ENCODE measurements around the gene UFC1.

The UFC1 gene

GRCh38 chr1:161162052-161162451, 8.3 kb downstream of the UFC1 start:
- H3K9me3 ChIP-seq (ENCODE audit: insufficient read depth, low read depth, low read length) = no peaks in the 10 kb centered on the region
- H3K9ac ChIP-seq (ENCODE audit: low read depth, low read length) = no peak overlapping the region
- H3K27me3 ChIP-seq (ENCODE audit: insufficient read depth, low read length) = no peaks in the 10 kb centered on the region
- 85% methylated on average over 6 of the region's 7 CpGs for WGBS
- H3K4me3 ChIP-seq (ENCODE audit: low read length) = no peak overlapping the region
- H3K27ac ChIP-seq (ENCODE audit: low read depth, low read length) = no peak overlapping the region
- peaks cover 14% of the 10 kb centered on the region for H3K4me1 ChIP-seq (ENCODE audit: insufficient read depth, low read length)
- peaks cover 49% of the 10 kb centered on the region for H3K36me3 ChIP-seq (ENCODE audit: insufficient read depth, low read length)

GRCh38 chr1:161162806-161163205, 9.0 kb downstream of the UFC1 start:
- Histone ChIP-seq H3K9me3 (ENCODE audit: insufficient read depth, low read depth, low read length) (no peaks in the 10 kb centered on the region), H3K9ac (ENCODE audit: low read depth, low read length) (no peak overlapping the region), H3K4me3 (ENCODE audit: low read length) (no peak overlapping the region), H3K27me3 (ENCODE audit: insufficient read depth, low read length) (no peaks in the 10 kb centered on the region), H3K27ac (ENCODE audit: low read depth, low read length) (no peak overlapping the region), H3K36me3 (ENCODE audit: insufficient read depth, low read length) (peaks cover 41% of the 10 kb centered on the region), H3K4me1 (ENCODE audit: insufficient read depth, low read length) (peaks cover 14% of the 10 kb centered on the region)
- 97% methylated on average over 8 of the region's 10 CpGs for WGBS

GRCh38 chr1:161163793-161164192, 10.0 kb downstream of the UFC1 start:
- WGBS = 98% methylated on average over 4 of the region's 5 CpGs
- H3K9me3 ChIP-seq (ENCODE audit: insufficient read depth, low read depth, low read length) = no peaks in the 10 kb centered on the region
- no peaks in the 10 kb centered on the region for H3K27me3 ChIP-seq (ENCODE audit: insufficient read depth, low read length)
- H3K4me1 ChIP-seq (ENCODE audit: insufficient read depth, low read length) = peaks cover 11% of the 10 kb centered on the region
- H3K4me3 ChIP-seq (ENCODE audit: low read length) = no peak overlapping the region
- H3K9ac ChIP-seq (ENCODE audit: low read depth, low read length) = no peak overlapping the region
- H3K36me3 ChIP-seq (ENCODE audit: insufficient read depth, low read length) = peaks cover 36% of the 10 kb centered on the region
- H3K27ac ChIP-seq (ENCODE audit: low read depth, low read length) = no peak overlapping the region

- peak overlapping the region; percentile 62 for H3K9ac ChIP-seq (ENCODE audit: low read depth, low read length)
- H3K36me3 ChIP-seq (ENCODE audit: insufficient read depth, low read length) = peaks cover 46% of the 10 kb centered on the region
- no peaks in the 10 kb centered on the region for H3K27me3 ChIP-seq (ENCODE audit: insufficient read depth, low read length)
- H3K9me3 ChIP-seq (ENCODE audit: insufficient read depth, low read depth, low read length) = no peaks in the 10 kb centered on the region
- peaks cover 9% of the 10 kb centered on the region; the same call in 1 of the 2 replicates for H3K4me1 ChIP-seq (ENCODE audit: insufficient read depth, low read length)
- WGBS = 90% methylated on average over 10 of the region's 14 CpGs
- no peak overlapping the region; the same call in 1 of the 2 replicates for H3K27ac ChIP-seq (ENCODE audit: low read depth, low read length)
- H3K4me3 ChIP-seq (ENCODE audit: low read length) = peak overlapping the region; percentile 87
Observed at GRCh38 chr1:161164901-161165610, 11.3 kb downstream of the UFC1 start.

GRCh38 chr1:161165742-161166668, 12.2 kb downstream of the UFC1 start, which contains the start of gene PPOX:
Gene PPOX, plus strand, starts transcription at chr1:161166426. Its CDS starts 422 bp downstream, at chr1:161166848.
- Histone ChIP-seq H3K9ac (ENCODE audit: low read depth, low read length) (peak within 1 kb of the TSS; percentile 78), H3K27me3 (ENCODE audit: insufficient read depth, low read length) (no peaks in the 10 kb centered on the region), H3K9me3 (ENCODE audit: insufficient read depth, low read depth, low read length) (no peaks in the 10 kb centered on the region), H3K27ac (ENCODE audit: low read depth, low read length) (peak within 1 kb of the TSS; percentile 51), H3K36me3 (ENCODE audit: insufficient read depth, low read length) (peaks cover 50% of the 10 kb centered on the region), H3K4me3 (ENCODE audit: low read length) (peak within 1 kb of the TSS; percentile 87), H3K4me1 (ENCODE audit: insufficient read depth, low read length) (peaks cover 5% of the 10 kb centered on the region; the same call in 1 of the 2 replicates)
- WGBS = under 1% methylated on average over 54 of the region's 54 CpGs

GRCh38 chr1:161166669-161167548, 13.1 kb downstream of the UFC1 start:
- 10% methylated on average over 33 of the region's 33 CpGs for WGBS
- peak overlapping the region; percentile 50 for H3K27ac ChIP-seq (ENCODE audit: low read depth, low read length)
- H3K9me3 ChIP-seq (ENCODE audit: insufficient read depth, low read depth, low read length) = no peaks in the 10 kb centered on the region
- no peaks in the 10 kb centered on the region for H3K27me3 ChIP-seq (ENCODE audit: insufficient read depth, low read length)
- peak overlapping the region; percentile 87 for H3K4me3 ChIP-seq (ENCODE audit: low read length)
- peaks cover 53% of the 10 kb centered on the region for H3K36me3 ChIP-seq (ENCODE audit: insufficient read depth, low read length)
- H3K4me1 ChIP-seq (ENCODE audit: insufficient read depth, low read length) = peaks cover 5% of the 10 kb centered on the region; the same call in 1 of the 2 replicates
- H3K9ac ChIP-seq (ENCODE audit: low read depth, low read length) = peak overlapping the region; percentile 78

GRCh38 chr1:161168906-161169305, 15.1 kb downstream of the UFC1 start:
- H3K9ac ChIP-seq (ENCODE audit: low read depth, low read length) = no peak overlapping the region
- no peak overlapping the region for H3K27ac ChIP-seq (ENCODE audit: low read depth, low read length)
- H3K9me3 ChIP-seq (ENCODE audit: insufficient read depth, low read depth, low read length) = no peaks in the 10 kb centered on the region
- no peak overlapping the region for H3K4me3 ChIP-seq (ENCODE audit: low read length)
- peaks cover 61% of the 10 kb centered on the region for H3K36me3 ChIP-seq (ENCODE audit: insufficient read depth, low read length)
- WGBS = 95% methylated on average over 9 of the region's 9 CpGs
- no peaks in the 10 kb centered on the region for H3K27me3 ChIP-seq (ENCODE audit: insufficient read depth, low read length)
- peaks cover 5% of the 10 kb centered on the region; the same call in 1 of the 2 replicates for H3K4me1 ChIP-seq (ENCODE audit: insufficient read depth, low read length)

GRCh38 chr1:161171191-161171590, 17.4 kb downstream of the UFC1 start:
- Histone ChIP-seq H3K9ac (ENCODE audit: low read depth, low read length) (no peak overlapping the region), H3K9me3 (ENCODE audit: insufficient read depth, low read depth, low read length) (no peaks in the 10 kb centered on the region), H3K27ac (ENCODE audit: low read depth, low read length) (no peak overlapping the region), H3K27me3 (ENCODE audit: insufficient read depth, low read length) (no peaks in the 10 kb centered on the region), H3K4me3 (ENCODE audit: low read length) (no peak overlapping the region), H3K4me1 (ENCODE audit: insufficient read depth, low read length) (no peaks in the 10 kb centered on the region), H3K36me3 (ENCODE audit: insufficient read depth, low read length) (peaks cover 64% of the 10 kb centered on the region)
- WGBS = 90% methylated on average over 5 of the region's 5 CpGs

GRCh38 chr1:161171696-161172095, 17.9 kb downstream of the UFC1 start:
- Histone ChIP-seq H3K4me3 (ENCODE audit: low read length) (no peak overlapping the region), H3K27ac (ENCODE audit: low read depth, low read length) (no peak overlapping the region), H3K9ac (ENCODE audit: low read depth, low read length) (no peak overlapping the region), H3K27me3 (ENCODE audit: insufficient read depth, low read length) (no peaks in the 10 kb centered on the region), H3K36me3 (ENCODE audit: insufficient read depth, low read length) (peaks cover 64% of the 10 kb centered on the region), H3K9me3 (ENCODE audit: insufficient read depth, low read depth, low read length) (no peaks in the 10 kb centered on the region), H3K4me1 (ENCODE audit: insufficient read depth, low read length) (no peaks in the 10 kb centered on the region)
- 93% methylated on average over 12 of the region's 12 CpGs for WGBS

GRCh38 chr1:161172349-161172748, 18.6 kb downstream of the UFC1 start:
- Histone ChIP-seq H3K36me3 (ENCODE audit: insufficient read depth, low read length) (peaks cover 64% of the 10 kb centered on the region), H3K4me3 (ENCODE audit: low read length) (no peak overlapping the region), H3K27me3 (ENCODE audit: insufficient read depth, low read length) (no peaks in the 10 kb centered on the region), H3K4me1 (ENCODE audit: insufficient read depth, low read length) (no peaks in the 10 kb centered on the region), H3K9ac (ENCODE audit: low read depth, low read length) (no peak overlapping the region), H3K27ac (ENCODE audit: low read depth, low read length) (no peak overlapping the region), H3K9me3 (ENCODE audit: insufficient read depth, low read depth, low read length) (no peaks in the 10 kb centered on the region)
- WGBS = 100% methylated on average over 1 of the region's 1 CpG
